Right lobe of liver (tissue), 6 donors: ENCODE measurements around the gene POU2F3. TPM values are rescaled to one million over a fixed set of nuclear protein-coding genes. Genes with fewer than 3 reads are reported as not detected.

ENCODE experiments used
- ATAC-seq, 4 donors: fragments of 200-7000 bp; cut with Tn5 transposase; one replicate each; pipeline ENCODE4 v1.9.1; 2020; ENCODE audit warnings: mild to moderate bottlenecking in 4 of 4, moderate library complexity in 4 of 4
- DNase-seq, 3 donors: peaks; one replicate each; pipeline ENCODE4 v3.0.0-alpha.2; 2020
- H3K27ac ChIP-seq, 3 donors: fragments of 200-600 bp; one replicate each; pipeline ENCODE4 v1.8.0; 2022
- H3K27me3 ChIP-seq, 2 donors: fragments of 200-600 bp; one replicate each; pipeline ENCODE4 v1.8.0; 2022
- H3K36me3 ChIP-seq, 4 donors: fragments of 200-600 bp; sonication (generic) in 1 of 4; one replicate each; pipeline versions ENCODE4 v1.5.1 to v1.8.0; 2017 to 2022; ENCODE audit warnings: control low read depth in 1 of 4
- H3K4me1 ChIP-seq, 4 donors: fragments of 200-600 bp; sonication (generic) in 1 of 4; one replicate each; pipeline versions ENCODE4 v1.5.1 to v1.8.0; 2017 to 2022; ENCODE audit warnings: control low read depth in 1 of 4
- H3K4me3 ChIP-seq, 3 donors: fragments of 200-600 bp; one replicate each; pipeline ENCODE4 v1.8.0; 2022
- H3K9me3 ChIP-seq, 4 donors: fragments of 200-600 bp; sonication (generic) in 1 of 4; one replicate each; pipeline versions ENCODE4 v1.5.1 to v1.8.0; 2017 to 2022; ENCODE audit warnings: control low read depth in 1 of 4
- CTCF ChIP-seq, 4 donors: fragments of 200-600 bp in 3 of 4; fragments of 450-650 bp in 1 of 4; IDR thresholded peaks; one replicate each; pipeline versions ENCODE4 v1.5.1 to v1.8.0; 2016 to 2022; ENCODE audit warnings: antibody characterized with exemption in 4 of 4, mild to moderate bottlenecking in 2 of 4
- POLR2A ChIP-seq: fragments of 450-650 bp; IDR thresholded peaks from one replicate; pipeline ENCODE4 v1.6.1; 2017; ENCODE audit warnings: antibody characterized with exemption, mild to moderate bottlenecking
- WGBS: methylation state at CpG from one replicate; pipeline ENCODE4 v1.1.6; 2018; ENCODE audit warnings: low coverage, low lambda C conversion rate; ENCODE audit not compliant: insufficient coverage; ENCODE audit errors: missing lambda C conversion rate; 5-methylcytosine and 5-hydroxymethylcytosine counted together
- intact Hi-C, 2 donors: fragments of 100-400 bp; cut with DNase I; formaldehyde crosslinking; loops; one replicate each; pipeline versions ENCODE4 v1.11.2 to v1.14.1; 2022
- total RNA-seq, 6 experiments: library from RNA; depleted of rRNA in 2 of 6; stranded (reverse); fragments of >200 nt in 2 of 6; fragmentation: NEBNext Ultra II Directional in 3 of 6; extraction: Animal tissue kit (Norgen Biotek cat#: 25700) in 3 of 6; gene quantifications; one replicate each; pipeline versions ENCODE4 v1.1.0 to v1.2.4, GENCODE V29; 2016 to 2023
- donor health status: DM: no; HTN: yes; CAD: no.
- donor health status: DM: no; HTN: no; CAD: no.
- donor health status: DM: no; HTN: no; CAD: no.
- donor health status: DM: no; HTN: yes; CAD: no.
- donor health status: DM: no; HTN: yes; CAD: no.

The POU2F3 gene
- total RNA-seq, 6 experiments from 2014 or later = not detected

- 49% methylated on average over 3 of the region's 3 CpGs for WGBS
- no peak for TF ChIP-seq POLR2A
- TF ChIP-seq CTCF (IDR thresholded peaks at IDR 0.05) = no peak
- no peaks in the 10 kb centered on the region for H3K36me3 ChIP-seq
- intact Hi-C loops = no loop called here
- H3K4me3 ChIP-seq = no peak overlapping the region
- H3K9me3 ChIP-seq = no peaks in the 10 kb centered on the region
- no peaks in the 10 kb centered on the region for H3K27me3 ChIP-seq
- no peak overlapping the region for H3K27ac ChIP-seq
- ATAC-seq (no peak), DNase-seq (no peak)
- H3K4me1 ChIP-seq = no peaks in the 10 kb centered on the region
Measured at GRCh38 chr11:120261931-120262330, 22.0 kb downstream of the POU2F3 start.

GRCh38 chr11:120267319-120267718 lies 27.4 kb downstream of the POU2F3 start:
- ATAC-seq = no peak
- no peak for DNase-seq
- Histone ChIP-seq H3K4me3 (no peak overlapping the region), H3K27ac (no peak overlapping the region), H3K27me3 (no peaks in the 10 kb centered on the region), H3K9me3 (no peaks in the 10 kb centered on the region), H3K36me3 (no peaks in the 10 kb centered on the region), H3K4me1 (no peaks in the 10 kb centered on the region)
- TF ChIP-seq CTCF (IDR thresholded peaks at IDR 0.05) = no peak
- no peak for TF ChIP-seq POLR2A
- WGBS = 52% methylated on average over 2 of the region's 2 CpGs
- intact Hi-C loops = no loop called here

GRCh38 chr11:120268686-120269085 lies 28.7 kb downstream of the POU2F3 start:
- ATAC-seq (no peak), DNase-seq (no peak)
- Histone ChIP-seq H3K27me3 (no peaks in the 10 kb centered on the region), H3K4me3 (no peak overlapping the region), H3K27ac (no peak overlapping the region), H3K9me3 (no peaks in the 10 kb centered on the region), H3K4me1 (no peaks in the 10 kb centered on the region), H3K36me3 (no peaks in the 10 kb centered on the region)
- intact Hi-C loops = no loop called here
- TF ChIP-seq CTCF (IDR thresholded peaks at IDR 0.05) (no peak), POLR2A (no peak)
- WGBS = 50% methylated on average over 1 of the region's 5 CpGs

- no peaks in the 10 kb centered on the region for H3K27me3 ChIP-seq
- no peak for TF ChIP-seq CTCF (IDR thresholded peaks at IDR 0.05)
- TF ChIP-seq POLR2A = no peak
- H3K4me1 ChIP-seq = no peaks in the 10 kb centered on the region
- H3K9me3 ChIP-seq = no peaks in the 10 kb centered on the region
- ATAC-seq = no peak
- intact Hi-C loops = no loop called here
- no peaks in the 10 kb centered on the region for H3K36me3 ChIP-seq
- DNase-seq = no peak
- no peak overlapping the region for H3K27ac ChIP-seq
- no peak overlapping the region for H3K4me3 ChIP-seq
- WGBS = 33% methylated on average over 1 of the region's 1 CpG
Measured at GRCh38 chr11:120270386-120270785, 30.4 kb downstream of the POU2F3 start.

- Histone ChIP-seq H3K27ac (no peak overlapping the region), H3K27me3 (no peaks in the 10 kb centered on the region), H3K4me3 (no peak overlapping the region), H3K9me3 (no peaks in the 10 kb centered on the region), H3K4me1 (no peaks in the 10 kb centered on the region), H3K36me3 (no peaks in the 10 kb centered on the region)
- 100% methylated on average over 2 of the region's 5 CpGs for WGBS
- ATAC-seq = no peak
- no peak for TF ChIP-seq POLR2A
- TF ChIP-seq CTCF (IDR thresholded peaks at IDR 0.05) = no peak
- no peak for DNase-seq
- intact Hi-C loops = no loop called here
Measured at GRCh38 chr11:120271672-120272071, 31.7 kb downstream of the POU2F3 start.
